Measurements from ENCODE around the gene REEP6.

- TF ChIP-seq EP300 (IDR thresholded peaks at IDR 0.05; ENCODE audit: borderline replicate concordance in 1 of 2, low read depth in 1 of 2, low read length in 1 of 2), result no peak
- no peak for TF ChIP-seq SMC3 (IDR thresholded peaks at IDR 0.05; ENCODE audit: low read depth, low read length)
- TF ChIP-seq YY1 (IDR thresholded peaks at IDR 0.05; ENCODE audit: low read depth), result no peak
- TF ChIP-seq REST (IDR thresholded peaks at IDR 0.05; ENCODE audit: low read depth, low read length), result no peak
- no peak for TF ChIP-seq CTCF (IDR thresholded peaks at IDR 0.05)
- no peak for TF ChIP-seq USF1 (IDR thresholded peaks at IDR 0.05; ENCODE audit: borderline replicate concordance, low read depth)
- no peak for TF ChIP-seq MAX (IDR thresholded peaks at IDR 0.05; ENCODE audit: low read depth)
- TF ChIP-seq EZH2phosphoT487 (IDR thresholded peaks at IDR 0.05; ENCODE audit: borderline replicate concordance, low read depth), result no peak
- TF ChIP-seq MXI1 (IDR thresholded peaks at IDR 0.05; ENCODE audit: low read depth, low read length), result no peak
- no peak for TF ChIP-seq CHD2 (IDR thresholded peaks at IDR 0.05; ENCODE audit: low read length, partially characterized antibody)
- TF ChIP-seq JUND (IDR thresholded peaks at IDR 0.05), result no peak
- no peak for TF ChIP-seq TEAD4 (IDR thresholded peaks at IDR 0.05; ENCODE audit: borderline replicate concordance, insufficient read depth)
- no peak for TF ChIP-seq ELF1 (IDR thresholded peaks at IDR 0.05)
Measured at GRCh38 chr19:1531587-1531986, 40.6 kb downstream of the REEP6 start.

All from SK-N-SH (cell line).